SK-N-SH treated with all-trans-retinoic acid at 6 μM for 48 hours (cell line): ENCODE measurements around the gene HOXD3.

Experiments
- ARNTL ChIP-seq: fragments of 450-650 bp; formaldehyde crosslinking; IDR thresholded peaks from 2 replicates; pipeline ENCODE4 v1.5.0; 2020; ENCODE audit warnings: low read depth, mild to moderate bottlenecking, moderate library complexity, borderline replicate concordance
- ESRRG ChIP-seq: fragments of 250-450 bp; sonication (Bioruptor Pico); IDR thresholded peaks from 2 replicates; pipeline ENCODE4 v1.6.1; 2021; ENCODE audit warnings: mild to moderate bottlenecking
- OSR1 ChIP-seq: fragments of 250-450 bp; sonication (Bioruptor Pico); IDR thresholded peaks from 2 replicates; pipeline ENCODE4 v1.8.0; 2022; ENCODE audit warnings: moderate library complexity, mild to moderate bottlenecking, inconsistent platforms
- RARB ChIP-seq: fragments of 250-450 bp; sonication (Bioruptor Pico); IDR thresholded peaks from 2 replicates; pipeline ENCODE4 v1.8.0; 2021; ENCODE audit warnings: mild to moderate bottlenecking, moderate library complexity
- ZNF70 ChIP-seq: fragments of 450-650 bp; formaldehyde crosslinking; IDR thresholded peaks from 2 replicates; pipeline ENCODE4 v1.5.0; 2020; ENCODE audit warnings: mild to moderate bottlenecking, moderate library complexity
- TF ChIP-seq, protein P1 (sequence below): fragments of 250-450 bp; sonication (Bioruptor Pico); IDR thresholded peaks from 2 replicates; pipeline ENCODE4 v1.5.1; 2020; ENCODE audit warnings: low read depth, mild to moderate bottlenecking, moderate library complexity
- TF ChIP-seq, protein P2 (sequence below): fragments of 250-450 bp; sonication (Bioruptor Pico); IDR thresholded peaks from 2 replicates; pipeline ENCODE4 v1.5.1; 2021; ENCODE audit warnings: mild to moderate bottlenecking, moderate library complexity
- TF ChIP-seq, protein P3 (sequence below): fragments of 250-450 bp; sonication (Bioruptor Pico); IDR thresholded peaks from 2 replicates; pipeline ENCODE4 v1.5.0; 2020; ENCODE audit warnings: mild to moderate bottlenecking, moderate library complexity

DNA sequence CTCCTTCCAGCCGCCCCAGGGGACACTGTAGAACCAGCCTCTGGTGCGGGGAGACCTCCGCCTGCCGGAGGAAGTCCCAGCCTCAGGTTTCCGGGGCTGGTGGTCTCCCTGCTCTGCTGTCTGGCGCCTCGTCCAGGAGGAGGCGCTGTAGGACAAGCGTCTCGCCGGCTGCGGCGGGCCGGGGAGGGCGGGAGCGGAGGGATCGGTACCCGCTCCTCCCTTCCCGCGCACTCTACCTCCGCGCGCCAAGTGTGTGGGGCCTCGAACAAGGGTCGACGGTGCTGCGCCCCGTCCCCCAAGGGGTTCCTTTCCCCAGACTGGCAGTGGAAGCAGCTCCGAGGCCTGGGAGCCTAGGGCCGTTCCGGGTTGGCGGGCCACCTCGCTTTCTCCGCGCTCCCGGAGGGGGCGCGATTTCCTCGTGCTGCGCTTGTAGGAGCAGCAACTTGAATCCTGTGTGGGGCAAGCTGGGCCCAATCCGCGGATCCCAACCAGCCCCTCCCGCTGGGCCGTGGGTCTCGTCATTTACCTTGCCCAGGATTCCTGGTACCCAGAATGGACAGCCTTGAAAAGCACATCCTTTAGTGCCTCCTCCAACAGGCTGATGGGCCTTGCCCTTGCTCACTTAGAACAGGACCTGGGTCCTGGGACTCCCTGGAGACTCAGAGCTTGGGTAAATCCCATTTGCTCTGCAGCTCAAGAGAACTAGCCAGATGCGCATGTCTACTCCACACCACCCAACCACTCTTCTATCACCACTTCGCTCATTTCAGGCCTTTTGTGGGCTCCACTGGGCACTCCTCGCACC, 16.4 kb upstream of the HOXD3 start:
- TF ChIP-seq ARNTL (CRISPR knock-in tag) = no peak
- no peak for TF ChIP-seq OSR1 (CRISPR knock-in tag)
- TF ChIP-seq, protein P1, sequence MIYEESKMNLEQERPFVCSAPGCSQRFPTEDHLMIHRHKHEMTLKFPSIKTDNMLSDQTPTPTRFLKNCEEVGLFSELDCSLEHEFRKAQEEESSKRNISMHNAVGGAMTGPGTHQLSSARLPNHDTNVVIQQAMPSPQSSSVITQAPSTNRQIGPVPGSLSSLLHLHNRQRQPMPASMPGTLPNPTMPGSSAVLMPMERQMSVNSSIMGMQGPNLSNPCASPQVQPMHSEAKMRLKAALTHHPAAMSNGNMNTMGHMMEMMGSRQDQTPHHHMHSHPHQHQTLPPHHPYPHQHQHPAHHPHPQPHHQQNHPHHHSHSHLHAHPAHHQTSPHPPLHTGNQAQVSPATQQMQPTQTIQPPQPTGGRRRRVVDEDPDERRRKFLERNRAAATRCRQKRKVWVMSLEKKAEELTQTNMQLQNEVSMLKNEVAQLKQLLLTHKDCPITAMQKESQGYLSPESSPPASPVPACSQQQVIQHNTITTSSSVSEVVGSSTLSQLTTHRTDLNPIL (CRISPR knock-in tag) = no peak
- no peak for TF ChIP-seq ESRRG (CRISPR knock-in tag)
- no peak for TF ChIP-seq RARB
- TF ChIP-seq, protein P2, sequence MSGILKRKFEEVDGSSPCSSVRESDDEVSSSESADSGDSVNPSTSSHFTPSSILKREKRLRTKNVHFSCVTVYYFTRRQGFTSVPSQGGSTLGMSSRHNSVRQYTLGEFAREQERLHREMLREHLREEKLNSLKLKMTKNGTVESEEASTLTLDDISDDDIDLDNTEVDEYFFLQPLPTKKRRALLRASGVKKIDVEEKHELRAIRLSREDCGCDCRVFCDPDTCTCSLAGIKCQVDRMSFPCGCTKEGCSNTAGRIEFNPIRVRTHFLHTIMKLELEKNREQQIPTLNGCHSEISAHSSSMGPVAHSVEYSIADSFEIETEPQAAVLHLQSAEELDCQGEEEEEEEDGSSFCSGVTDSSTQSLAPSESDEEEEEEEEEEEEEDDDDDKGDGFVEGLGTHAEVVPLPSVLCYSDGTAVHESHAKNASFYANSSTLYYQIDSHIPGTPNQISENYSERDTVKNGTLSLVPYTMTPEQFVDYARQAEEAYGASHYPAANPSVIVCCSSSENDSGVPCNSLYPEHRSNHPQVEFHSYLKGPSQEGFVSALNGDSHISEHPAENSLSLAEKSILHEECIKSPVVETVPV (CRISPR knock-in tag) = no peak
- TF ChIP-seq, protein P3, sequence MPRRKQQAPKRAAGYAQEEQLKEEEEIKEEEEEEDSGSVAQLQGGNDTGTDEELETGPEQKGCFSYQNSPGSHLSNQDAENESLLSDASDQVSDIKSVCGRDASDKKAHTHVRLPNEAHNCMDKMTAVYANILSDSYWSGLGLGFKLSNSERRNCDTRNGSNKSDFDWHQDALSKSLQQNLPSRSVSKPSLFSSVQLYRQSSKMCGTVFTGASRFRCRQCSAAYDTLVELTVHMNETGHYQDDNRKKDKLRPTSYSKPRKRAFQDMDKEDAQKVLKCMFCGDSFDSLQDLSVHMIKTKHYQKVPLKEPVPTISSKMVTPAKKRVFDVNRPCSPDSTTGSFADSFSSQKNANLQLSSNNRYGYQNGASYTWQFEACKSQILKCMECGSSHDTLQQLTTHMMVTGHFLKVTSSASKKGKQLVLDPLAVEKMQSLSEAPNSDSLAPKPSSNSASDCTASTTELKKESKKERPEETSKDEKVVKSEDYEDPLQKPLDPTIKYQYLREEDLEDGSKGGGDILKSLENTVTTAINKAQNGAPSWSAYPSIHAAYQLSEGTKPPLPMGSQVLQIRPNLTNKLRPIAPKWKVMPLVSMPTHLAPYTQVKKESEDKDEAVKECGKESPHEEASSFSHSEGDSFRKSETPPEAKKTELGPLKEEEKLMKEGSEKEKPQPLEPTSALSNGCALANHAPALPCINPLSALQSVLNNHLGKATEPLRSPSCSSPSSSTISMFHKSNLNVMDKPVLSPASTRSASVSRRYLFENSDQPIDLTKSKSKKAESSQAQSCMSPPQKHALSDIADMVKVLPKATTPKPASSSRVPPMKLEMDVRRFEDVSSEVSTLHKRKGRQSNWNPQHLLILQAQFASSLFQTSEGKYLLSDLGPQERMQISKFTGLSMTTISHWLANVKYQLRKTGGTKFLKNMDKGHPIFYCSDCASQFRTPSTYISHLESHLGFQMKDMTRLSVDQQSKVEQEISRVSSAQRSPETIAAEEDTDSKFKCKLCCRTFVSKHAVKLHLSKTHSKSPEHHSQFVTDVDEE (CRISPR knock-in tag) = no peak
- TF ChIP-seq ZNF70 (CRISPR knock-in tag) = no peak
